HEK293T (cell line): Measurements from ENCODE around the gene C19orf85.
"Not testable (repeated sequence)": the region's sequence is repeated elsewhere in the genome, so short reads cannot be mapped to it uniquely, and the experiment has no call there.

ENCODE experiments used
- CTCF ChIA-PET: fragments of 350-600 bp; formaldehyde crosslinking; extraction: SDS; loops from one replicate; lab custom pipeline; 2021; ENCODE audit warnings: antibody characterized with exemption, inconsistent platforms; lab: Yijun Ruan, JAX
- POLR2A ChIA-PET: fragments of 350-600 bp; formaldehyde crosslinking; extraction: SDS; loops from one replicate; lab custom pipeline; 2020; ENCODE audit warnings: antibody characterized with exemption, inconsistent platforms; lab: Yijun Ruan, JAX
- DNase-seq: peaks from one replicate; pipeline ENCODE4 v3.0.0; 2012; ENCODE audit warnings: mixed read lengths; ENCODE audit errors: extremely low spot score
- ARNT ChIP-seq: fragments of 450-650 bp; IDR thresholded peaks from 2 replicates; pipeline ENCODE4 v1.6.1; 2017; ENCODE audit warnings: mild to moderate bottlenecking
- BHLHE40 ChIP-seq: fragments of 450-650 bp; IDR thresholded peaks from 2 replicates; pipeline ENCODE4 v1.6.1; 2016; ENCODE audit warnings: mild to moderate bottlenecking, moderate library complexity, borderline replicate concordance
- CTBP1 ChIP-seq: fragments of 450-650 bp; IDR thresholded peaks from 2 replicates; pipeline ENCODE4 v1.6.1; 2016; ENCODE audit warnings: borderline replicate concordance
- ELF4 ChIP-seq: fragments of 450-650 bp; IDR thresholded peaks from 2 replicates; pipeline ENCODE4 v1.6.1; 2017; ENCODE audit warnings: antibody characterized with exemption
- FOXA1 ChIP-seq: fragments of 450-650 bp; IDR thresholded peaks from 2 replicates; pipeline ENCODE4 v1.6.1; 2016; ENCODE audit warnings: mild to moderate bottlenecking
- FOXK2 ChIP-seq: fragments of 450-650 bp; IDR thresholded peaks from 2 replicates; pipeline ENCODE4 v1.6.1; 2016; ENCODE audit warnings: mild to moderate bottlenecking
- FOXM1 ChIP-seq: fragments of 450-650 bp; IDR thresholded peaks from 2 replicates; pipeline ENCODE4 v1.6.1; 2017; ENCODE audit warnings: mild to moderate bottlenecking, borderline replicate concordance
- HDGF ChIP-seq: fragments of 450-650 bp; IDR thresholded peaks from 2 replicates; pipeline ENCODE4 v1.6.1; 2017; ENCODE audit warnings: antibody characterized with exemption, borderline replicate concordance
- L3MBTL2 ChIP-seq: fragments of 450-650 bp; conservative IDR thresholded peaks from 2 replicates; pipeline ENCODE4 v1.6.1; 2016; ENCODE audit warnings: mild to moderate bottlenecking
- LEF1 ChIP-seq: fragments of 450-650 bp; IDR thresholded peaks from 2 replicates; pipeline ENCODE4 v1.6.1; 2017; ENCODE audit warnings: mild to moderate bottlenecking, borderline replicate concordance
- NFRKB ChIP-seq: fragments of 450-650 bp; IDR thresholded peaks from 2 replicates; pipeline ENCODE4 v1.6.1; 2016; ENCODE audit warnings: mild to moderate bottlenecking, moderate library complexity
- PKNOX1 ChIP-seq: fragments of 450-650 bp; IDR thresholded peaks from 2 replicates; pipeline ENCODE4 v1.6.1; 2016
- SP1 ChIP-seq: fragments of 450-650 bp; IDR thresholded peaks from 2 replicates; pipeline ENCODE4 v1.6.1; 2017
- SUZ12 ChIP-seq: fragments of 450-650 bp; IDR thresholded peaks from 2 replicates; pipeline ENCODE4 v1.6.1; 2016; ENCODE audit warnings: mild to moderate bottlenecking
- TARDBP ChIP-seq: fragments of 450-650 bp; IDR thresholded peaks from 2 replicates; pipeline ENCODE4 v1.6.1; 2016
- ZNF384 ChIP-seq: fragments of 450-650 bp; IDR thresholded peaks from 2 replicates; pipeline ENCODE4 v1.6.1; 2016

The C19orf85 gene

GRCh38 chr19:55453511-55454260 lies 10.9 kb downstream of the C19orf85 start:
- ChIA-PET CTCF (interaction anchor here (0.5 to 1.1 kb wide), 3 partner anchors 14 to 312 kb away, joined by 3 to 7 read pairs (median 3); no protein-coding TSS in a partner anchor), POLR2A (interaction anchor here (1.7 kb wide), 1 partner anchor 23 kb away, joined by 7 read pairs; the partner anchor contains the start of gene ZNF628)
- DNase-seq = no peak
- TF ChIP-seq NFRKB (no peak), LEF1 (no peak), HDGF (no peak), SP1 (no peak), PKNOX1 (no peak), BHLHE40 (no peak), ZNF384 (no peak), FOXA1 (no peak), L3MBTL2 (no peak), CTBP1 (no peak), SUZ12 (no peak), FOXK2 (no peak), ELF4 (no peak), TARDBP (no peak)

DNA sequence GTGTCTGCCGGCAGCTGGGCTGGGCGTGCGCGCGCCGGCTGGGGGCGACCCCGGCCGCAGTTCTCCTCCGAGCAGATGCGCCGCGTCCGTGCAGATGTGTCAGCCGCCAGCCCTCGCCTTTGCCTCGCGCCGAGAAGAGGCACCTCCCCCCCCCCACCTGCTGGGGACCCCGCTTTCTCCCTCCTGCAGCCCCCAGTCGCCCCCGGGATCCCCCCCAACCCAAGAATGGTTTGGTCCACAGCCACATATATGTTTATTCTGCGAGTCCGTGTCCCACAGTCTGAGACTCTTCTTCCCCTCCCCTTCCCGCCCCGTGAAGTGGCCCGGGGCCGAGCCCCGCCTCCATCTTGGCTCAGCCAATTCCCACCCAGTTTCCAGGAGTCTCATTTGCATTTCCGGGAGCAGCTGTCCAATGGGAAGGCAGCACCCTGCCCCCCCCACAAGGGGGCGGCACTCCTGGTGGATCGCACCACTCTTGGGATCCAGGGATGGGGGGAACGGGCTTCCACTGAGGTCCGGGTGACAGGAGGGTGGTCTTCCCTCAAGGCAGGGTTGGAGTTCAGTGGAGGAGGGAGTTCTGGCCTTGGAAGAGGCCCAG lies 11.7 kb downstream of the C19orf85 start:
- peak; percentile 88 for DNase-seq
- CTCF ChIA-PET = interaction anchor here (1.1 kb wide), 1 partner anchor 15 kb away, joined by 7 read pairs; no protein-coding TSS in a partner anchor
- TF ChIP-seq FOXM1 = peak; percentile 88
- no peak for TF ChIP-seq L3MBTL2
- peak; percentile 67; the same call in 1 of the 2 replicates for TF ChIP-seq BHLHE40
- no peak for TF ChIP-seq CTBP1
- TF ChIP-seq PKNOX1 = no peak
- POLR2A ChIA-PET = interaction anchor here (0.9 to 1.7 kb wide), 2 partner anchors 9 to 23 kb away, joined by 3 to 7 read pairs; partner anchors contain the start of genes ISOC2 and ZNF628

DNA sequence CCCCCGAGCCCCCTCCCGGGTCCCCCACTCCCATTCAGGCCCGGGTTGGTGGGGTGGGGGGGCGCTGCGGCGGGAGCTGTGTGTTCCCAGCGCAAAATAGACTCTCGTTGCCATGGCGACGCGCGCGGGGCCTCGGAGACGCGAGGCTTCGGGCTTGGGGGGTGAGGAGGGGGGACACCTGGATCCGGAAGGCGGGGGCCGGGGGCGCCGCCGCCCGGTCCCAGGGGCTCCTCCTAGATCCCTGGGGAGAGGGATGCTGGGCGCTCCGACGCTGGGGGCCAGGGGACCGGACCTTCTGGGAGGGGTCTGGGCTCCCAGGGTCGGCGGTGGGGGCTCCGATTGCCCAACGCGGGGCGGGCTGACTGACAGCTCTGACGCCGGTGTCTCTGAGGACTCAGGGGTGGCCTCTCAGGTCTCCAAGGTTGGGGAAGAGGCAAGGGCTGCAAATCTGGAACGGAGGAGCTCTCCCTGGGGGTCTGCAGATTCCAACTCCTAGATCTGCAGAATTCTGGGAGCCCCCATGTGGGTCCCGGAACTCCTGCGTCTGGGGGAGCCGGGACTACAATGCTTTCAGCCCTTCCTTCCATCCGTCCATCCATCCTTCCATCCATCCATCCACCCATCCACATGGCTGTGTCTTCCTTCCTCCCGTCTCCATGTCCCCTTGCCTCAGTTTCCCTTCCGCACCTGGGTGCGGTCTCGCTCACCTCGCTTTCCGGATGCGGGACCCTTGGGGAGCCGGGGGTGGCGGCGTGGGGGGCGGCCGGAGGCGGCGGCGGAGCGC lies 12.4 kb downstream of the C19orf85 start:
- TF ChIP-seq SUZ12 = no peak
- TF ChIP-seq PKNOX1 = peak; percentile 64
- TF ChIP-seq NFRKB = no peak
- DNase-seq = no peak
- ChIA-PET CTCF (no interaction called here), POLR2A (interaction anchor here (0.9 kb wide), 1 partner anchor 10 kb away, joined by 3 read pairs; the partner anchor contains the start of gene ISOC2)

GRCh38 chr19:55451163-55451964 lies 13.2 kb downstream of the C19orf85 start:
- TF ChIP-seq FOXA1 = no peak
- TF ChIP-seq SP1 = no peak
- no peak for TF ChIP-seq LEF1
- no peak for DNase-seq
- CTCF ChIA-PET = no interaction called here
- POLR2A ChIA-PET = interaction anchor here (0.9 kb wide), 1 partner anchor 11 kb away, joined by 3 read pairs; the partner anchor contains the start of gene ISOC2

DNA sequence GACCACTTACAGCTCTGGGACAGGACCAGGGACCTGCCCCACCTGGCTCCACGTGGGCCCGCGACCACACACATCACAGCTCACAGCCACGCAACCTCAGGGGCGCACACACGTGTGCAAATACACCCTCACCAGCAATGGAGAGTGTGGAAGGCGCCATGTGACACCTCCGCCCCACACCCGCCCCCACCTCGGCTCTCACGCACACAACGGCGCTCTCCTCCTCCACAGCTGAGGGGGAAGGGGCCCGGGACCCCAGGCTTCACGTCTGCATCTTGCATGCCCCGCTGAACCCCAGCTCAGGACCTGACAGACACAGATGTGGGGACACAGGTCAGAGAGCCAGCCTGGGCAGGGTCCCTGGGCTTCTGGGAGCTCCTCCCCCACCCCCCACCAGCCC lies 15.1 kb downstream of the C19orf85 start:
- CTCF ChIA-PET = no interaction called here

GRCh38 chr19:55448175-55448490 lies 16.4 kb downstream of the C19orf85 start:
- POLR2A ChIA-PET, DNase-seq, CTCF ChIA-PET: not testable (repeated sequence)

More for the DNA sequence above, 15.1 kb downstream of the C19orf85 start:
- DNase-seq = no peak
- TF ChIP-seq ELF4 (no peak), FOXM1 (no peak), SUZ12 (no peak), TARDBP (no peak), HDGF (no peak), FOXA1 (no peak), CTBP1 (no peak), PKNOX1 (no peak), NFRKB (no peak), L3MBTL2 (no peak), SP1 (no peak), BHLHE40 (no peak), FOXK2 (no peak), ZNF384 (no peak), ARNT (no peak), LEF1 (no peak)
- POLR2A ChIA-PET = interaction anchor here (1.2 kb wide), 1 partner anchor 27 kb away, joined by 3 read pairs; the partner anchor contains the start of gene ZNF628
